Activated naive CD4-positive, alpha-beta T cell (primary cell): ENCODE data around the gene USP4.
"Not testable (repeated sequence)": the region's sequence is repeated elsewhere in the genome, so short reads cannot be mapped to it uniquely, and the experiment has no call there.

Source experiments
- DNase-seq, 4 experiments: peaks; one replicate each; lab custom pipeline; 2025; lab: John Stamatoyannopoulos, UW

The USP4 gene

GRCh38 chr3:49349348-49350114, 9.7 kb upstream of the USP4 start:
- DNase-seq, result no peak

- not testable (repeated sequence) for DNase-seq
These were observed 8.5 kb upstream of the USP4 start for GRCh38 chr3:49348361-49348760.

GRCh38 chr3:49346797-49347251, 7.0 kb upstream of the USP4 start:
- DNase-seq, result no peak

- no peak for DNase-seq
These were observed 3.3 kb upstream of the USP4 start for GRCh38 chr3:49343163-49343562.

GRCh38 chr3:49341996-49342395, 2.1 kb upstream of the USP4 start:
- DNase-seq, result no peak

GRCh38 chr3:49339581-49339940, 292 bp downstream of the USP4 start:
- DNase-seq, result peak in 1 of 4 experiments; percentile 27

GRCh38 chr3:49333916-49334633, 5.8 kb downstream of the USP4 start:
- no peak for DNase-seq

GRCh38 chr3:49333091-49333490, 6.8 kb downstream of the USP4 start:
- DNase-seq, result no peak

- no peak for DNase-seq
These were observed 10.7 kb downstream of the USP4 start for GRCh38 chr3:49329186-49329585.

GRCh38 chr3:49328350-49328749, 11.5 kb downstream of the USP4 start:
- not testable (repeated sequence) for DNase-seq

- DNase-seq, result no peak
These were observed 12.4 kb downstream of the USP4 start for GRCh38 chr3:49327485-49327884.

- no peak for DNase-seq
These were observed 15.1 kb downstream of the USP4 start for GRCh38 chr3:49324768-49325167.

GRCh38 chr3:49316696-49317457, 23.0 kb downstream of the USP4 start:
- DNase-seq, result no peak

- no peak for DNase-seq
These were observed 25.8 kb downstream of the USP4 start for GRCh38 chr3:49313896-49314688.

GRCh38 chr3:49311283-49311682, 28.6 kb downstream of the USP4 start:
- no peak for DNase-seq

- no peak for DNase-seq
These were observed 29.2 kb downstream of the USP4 start for GRCh38 chr3:49310677-49311076.

- DNase-seq, result no peak
These were observed 34.2 kb downstream of the USP4 start for GRCh38 chr3:49305608-49306007.

GRCh38 chr3:49302613-49303012, 37.2 kb downstream of the USP4 start:
- no peak for DNase-seq

GRCh38 chr3:49300595-49300994, 39.3 kb downstream of the USP4 start:
- no peak for DNase-seq

- DNase-seq, result no peak
These were observed 41.3 kb downstream of the USP4 start for GRCh38 chr3:49298511-49298910.

GRCh38 chr3:49296781-49297411, 43.0 kb downstream of the USP4 start:
- no peak for DNase-seq
